Right forelimb (tissue), 1 donor: ENCODE data around the gene RGS4.
A peak's percentile ranks its signal among the peaks of the same experiment; 100 is the strongest.
"Not testable (repeated sequence)": the region's sequence is repeated elsewhere in the genome, so short reads cannot be mapped to it uniquely, and the experiment has no call there.

Source experiments
- DNase-seq: peaks from one replicate; pipeline ENCODE4 v3.0.0-alpha.2; 2018

Gene RGS4

DNA sequence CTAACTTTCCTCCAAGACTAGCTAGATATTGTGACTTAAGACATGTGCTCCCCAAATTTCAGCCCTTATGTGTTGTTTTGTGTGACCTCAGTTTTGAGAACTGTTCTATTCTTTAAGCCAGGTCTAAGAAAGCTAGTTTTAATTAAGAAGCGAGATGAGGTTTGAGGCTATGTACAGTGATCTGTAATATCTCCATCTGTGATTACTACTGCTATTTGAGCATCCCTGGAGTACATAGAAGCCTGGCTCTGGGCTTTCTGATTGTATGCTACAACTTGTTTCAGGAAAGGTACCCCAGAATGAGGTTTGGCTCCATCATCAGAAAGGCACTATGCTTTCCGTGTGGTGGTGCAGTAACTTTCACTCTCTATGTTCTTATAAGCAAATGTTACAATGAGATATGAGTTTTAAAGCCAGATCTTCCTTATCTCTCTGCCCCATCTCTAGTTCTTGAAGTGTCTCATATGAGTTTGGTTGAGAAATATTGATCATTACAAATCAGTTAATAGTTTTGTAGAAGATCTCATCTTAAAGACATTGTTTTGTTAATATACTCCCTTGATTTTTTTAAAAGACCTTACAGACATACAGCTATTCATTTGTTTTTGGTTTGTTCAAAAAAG, 605 bp downstream of the RGS4 start:
- DNase-seq, result no peak

DNA sequence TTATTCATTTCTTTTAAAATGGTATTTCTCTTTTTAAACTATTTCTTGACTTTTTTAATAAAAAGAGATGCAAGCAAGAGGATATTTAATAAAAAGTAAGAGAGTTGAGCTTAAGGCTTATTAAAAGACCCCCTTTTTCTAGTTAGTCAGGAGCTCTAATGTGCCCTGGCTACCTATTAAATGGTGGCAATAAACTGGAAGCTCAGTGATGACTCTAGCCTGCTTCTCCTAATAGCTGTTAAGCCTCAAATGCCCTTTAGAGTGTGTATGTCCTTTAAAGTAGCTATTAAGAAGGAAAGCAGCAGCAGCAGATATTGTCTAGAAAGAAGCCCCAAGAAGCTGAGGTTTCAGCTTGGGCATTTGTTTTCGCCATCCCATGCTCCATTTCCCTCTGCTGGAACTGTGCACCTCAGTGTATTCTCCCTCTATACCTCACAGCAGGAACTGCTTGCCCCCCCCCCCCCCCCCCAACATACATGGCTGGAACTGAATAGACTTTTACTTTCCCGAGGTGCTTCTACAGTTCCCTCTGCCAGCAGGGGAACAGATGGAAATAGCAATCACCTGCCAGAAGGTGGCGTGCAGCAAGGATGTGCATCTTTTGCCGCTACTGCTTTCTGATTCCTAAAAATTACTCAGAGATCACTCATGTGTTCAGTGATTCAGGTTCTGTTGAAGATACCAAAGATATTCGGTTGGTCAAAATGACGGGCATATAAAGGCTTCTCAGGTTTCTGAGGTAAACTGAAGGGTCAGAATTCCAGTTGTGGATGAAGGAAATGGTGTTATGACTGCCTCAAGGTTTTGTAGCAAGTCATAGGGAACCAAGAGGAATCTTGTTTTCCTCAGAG, 2.5 kb downstream of the RGS4 start:
- peak; percentile 56 for DNase-seq

DNA sequence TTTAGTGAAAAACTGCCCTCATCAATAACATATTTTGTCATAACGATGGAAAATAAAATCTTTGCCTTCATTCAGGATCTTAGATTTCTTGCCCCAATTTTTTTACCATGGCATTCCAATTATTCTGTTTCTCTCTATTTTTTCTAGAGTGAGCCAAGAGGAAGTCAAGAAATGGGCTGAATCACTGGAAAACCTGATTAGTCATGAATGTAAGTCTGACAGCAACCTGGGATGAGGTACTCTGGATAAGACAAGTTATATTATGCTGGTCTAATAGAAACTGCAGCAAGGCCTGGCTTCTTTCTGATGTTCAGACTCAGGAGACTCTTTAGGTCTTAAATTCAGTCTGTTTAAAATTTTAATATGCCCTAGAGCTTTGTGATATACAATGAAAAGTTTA, 3.5 kb downstream of the RGS4 start:
- DNase-seq, result no peak

DNA sequence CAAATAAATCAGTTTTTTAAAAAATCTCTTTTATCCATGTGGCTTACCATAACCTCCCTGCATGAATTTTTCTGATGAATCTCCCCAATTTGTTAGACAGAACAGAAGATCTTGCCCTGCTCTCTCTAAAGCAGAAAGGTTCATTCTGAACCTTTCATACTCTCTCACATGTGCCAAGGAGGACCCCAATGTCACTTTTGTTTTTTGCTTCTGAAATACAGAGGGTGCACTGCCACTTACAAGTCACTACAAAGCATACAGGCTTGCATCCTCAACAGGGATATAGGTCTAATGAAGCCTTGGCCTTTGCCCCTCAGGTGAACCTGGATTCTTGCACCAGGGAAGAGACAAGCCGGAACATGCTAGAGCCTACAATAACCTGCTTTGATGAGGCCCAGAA, 4.8 kb downstream of the RGS4 start:
- DNase-seq, result no peak

DNA sequence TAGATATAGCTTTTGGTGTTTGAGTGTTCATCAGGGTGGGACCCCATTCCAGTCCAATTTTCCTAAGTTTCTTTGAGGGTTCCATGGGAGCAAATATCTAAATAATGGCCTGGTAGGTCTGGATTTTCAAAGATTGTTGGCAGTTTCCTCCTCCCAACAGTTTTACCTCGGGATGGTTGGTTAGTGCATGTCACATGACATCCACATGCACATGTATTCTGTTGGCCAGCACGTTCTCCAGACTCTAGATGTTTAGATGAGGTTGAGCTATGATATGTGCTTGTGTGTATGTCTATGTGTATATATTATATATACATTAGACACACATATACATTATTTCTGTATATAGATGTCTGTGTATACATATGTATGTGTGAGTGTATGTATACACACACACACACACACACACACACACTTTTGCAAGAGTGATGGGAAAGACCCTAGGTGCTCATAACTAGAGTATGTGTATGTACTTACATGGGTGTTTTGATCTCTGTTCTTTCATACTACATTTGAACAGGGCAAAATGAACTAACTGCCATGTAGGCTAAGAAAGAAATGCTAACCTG, 5.6 kb downstream of the RGS4 start:
- DNase-seq, result no peak

DNA sequence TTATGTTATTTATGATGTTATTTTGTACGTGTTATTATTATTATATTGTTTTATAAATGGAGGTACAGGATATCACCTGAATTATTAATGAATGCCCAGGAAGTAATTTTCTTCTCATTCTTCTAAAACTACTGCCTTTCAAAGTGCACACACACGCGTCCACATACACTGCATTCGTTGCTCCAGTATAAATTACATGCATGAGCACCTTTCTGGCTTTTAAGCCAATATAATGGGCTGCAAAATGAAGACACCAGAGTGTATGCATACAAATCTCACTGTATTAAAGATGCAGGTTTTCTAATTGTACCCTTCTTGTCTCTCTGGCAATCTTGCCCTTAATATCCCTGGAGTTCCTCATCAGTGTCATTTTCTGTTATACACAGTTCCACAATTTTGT, 6.9 kb downstream of the RGS4 start:
- no peak for DNase-seq

GRCh38 chr1:163076446-163076845, 7.3 kb downstream of the RGS4 start:
- no peak for DNase-seq

GRCh38 chr1:163076981-163077761, 8.0 kb downstream of the RGS4 start:
- DNase-seq, result no peak

DNA sequence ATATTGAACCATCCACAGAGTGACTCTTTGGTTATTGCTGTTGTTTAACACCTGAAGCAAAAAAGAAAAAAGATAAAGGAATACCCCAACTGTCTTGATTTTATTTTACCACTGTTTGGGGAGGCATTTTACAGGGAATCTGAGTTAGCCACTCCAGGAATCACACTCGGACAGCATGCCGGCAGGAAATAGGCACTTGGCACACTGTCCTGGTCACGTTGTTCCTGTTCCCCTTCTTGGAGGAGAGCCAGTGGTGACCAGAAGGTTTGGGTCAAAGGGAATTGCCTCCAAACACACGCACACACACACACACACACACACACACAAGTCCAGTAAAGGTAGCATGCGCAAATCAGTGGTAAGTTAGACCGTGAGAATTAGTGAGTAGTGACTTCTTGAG, 13.8 kb downstream of the RGS4 start:
- DNase-seq, result no peak

GRCh38 chr1:163083690-163084089, 14.5 kb downstream of the RGS4 start:
- DNase-seq, result no peak

- no peak for DNase-seq
Measured at GRCh38 chr1:163084330-163084729, 15.2 kb downstream of the RGS4 start.

DNA sequence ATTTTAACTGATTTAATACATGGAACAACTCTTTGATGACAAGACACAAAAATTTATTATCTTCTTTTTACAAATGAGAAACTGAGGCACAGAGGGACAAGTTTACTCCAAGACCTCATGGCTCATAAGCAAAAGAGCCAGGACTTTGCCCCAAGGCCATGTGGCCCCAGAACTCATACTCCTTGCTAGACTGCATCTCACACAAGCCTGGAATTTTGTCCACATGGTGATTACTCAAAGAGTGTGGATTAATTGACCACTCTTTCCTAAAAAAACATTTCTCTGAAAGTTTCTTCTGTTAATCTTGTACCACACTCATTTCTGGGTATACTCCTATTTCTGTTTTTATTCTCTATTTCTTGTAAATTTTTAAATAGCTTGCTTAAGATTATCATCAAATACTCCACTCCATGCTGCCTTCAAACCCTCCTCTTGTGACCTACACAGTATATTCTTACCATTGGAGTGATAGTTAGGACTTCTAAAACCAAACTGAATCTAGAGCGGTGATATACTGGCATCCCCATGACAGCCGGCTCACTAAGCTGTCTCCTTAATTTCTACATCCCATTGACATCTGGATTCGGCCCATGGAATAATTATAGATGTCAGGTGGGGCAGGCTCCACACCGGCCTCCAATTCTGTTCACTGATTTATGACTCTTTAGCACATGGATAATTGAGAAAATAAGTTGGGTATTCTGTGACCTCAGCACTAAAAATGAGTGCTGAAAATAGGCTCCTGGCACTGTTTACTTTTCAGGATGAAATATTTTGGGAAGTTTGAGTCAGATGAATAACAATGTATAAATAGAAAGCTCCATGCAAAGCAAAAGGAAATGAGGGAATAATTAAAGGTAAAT, 16.1 kb downstream of the RGS4 start:
- no peak for DNase-seq

DNA sequence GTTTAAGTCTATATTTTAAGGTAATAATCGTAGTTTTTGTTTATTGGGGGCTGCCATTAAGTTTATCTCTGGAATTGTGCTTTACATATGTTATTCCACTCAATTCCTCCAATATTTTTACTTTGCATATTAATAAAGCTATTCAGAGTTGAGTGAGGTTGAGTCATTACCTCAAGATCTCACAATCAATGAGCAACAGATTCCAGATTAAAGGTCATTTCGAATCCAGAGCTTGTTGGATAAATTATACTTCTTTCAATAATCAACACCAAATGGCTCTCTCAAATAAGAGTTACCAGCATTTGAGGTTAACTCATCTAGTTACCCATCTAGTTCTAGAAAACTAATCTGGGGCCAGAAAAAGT, 16.7 kb downstream of the RGS4 start:
- DNase-seq, result no peak

- DNase-seq, result not testable (repeated sequence)
Measured at GRCh38 chr1:163089117-163089516, 20.0 kb downstream of the RGS4 start.

DNA sequence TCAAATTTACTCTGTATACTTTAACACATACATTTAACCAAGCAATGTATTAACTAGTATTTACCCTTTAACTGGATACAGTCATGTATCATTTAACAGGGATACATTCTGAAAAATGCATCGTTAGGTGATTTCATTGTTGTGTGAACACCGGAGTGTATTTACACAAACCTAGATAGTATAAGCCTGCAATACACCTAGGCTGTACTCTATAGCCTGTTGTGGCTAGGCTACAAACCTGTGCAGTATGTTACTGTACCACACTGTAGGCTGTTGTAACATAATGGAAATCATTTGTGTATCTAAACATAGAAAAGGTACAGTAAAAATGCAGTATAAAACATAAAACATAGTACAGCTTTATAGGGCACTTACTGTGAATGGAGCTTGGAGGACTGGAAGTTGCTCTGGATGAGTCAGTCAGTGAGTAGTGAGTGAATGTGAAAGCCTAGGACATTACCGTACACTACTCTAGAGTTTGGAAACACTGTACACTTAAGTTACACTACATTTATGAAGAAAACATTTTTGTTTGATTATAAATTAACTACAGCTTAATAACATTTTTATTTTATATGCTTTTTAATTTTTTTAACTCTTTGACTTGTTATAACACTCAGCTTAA, 21.3 kb downstream of the RGS4 start:
- DNase-seq, result no peak

- DNase-seq, result no peak
Measured at GRCh38 chr1:163093169-163093568, 24.0 kb downstream of the RGS4 start.

GRCh38 chr1:163093579-163093978, 24.4 kb downstream of the RGS4 start:
- DNase-seq, result no peak

GRCh38 chr1:163094182-163094581, 25.0 kb downstream of the RGS4 start:
- DNase-seq, result no peak

- DNase-seq, result no peak
Measured at GRCh38 chr1:163094589-163094988, 25.4 kb downstream of the RGS4 start.

DNA sequence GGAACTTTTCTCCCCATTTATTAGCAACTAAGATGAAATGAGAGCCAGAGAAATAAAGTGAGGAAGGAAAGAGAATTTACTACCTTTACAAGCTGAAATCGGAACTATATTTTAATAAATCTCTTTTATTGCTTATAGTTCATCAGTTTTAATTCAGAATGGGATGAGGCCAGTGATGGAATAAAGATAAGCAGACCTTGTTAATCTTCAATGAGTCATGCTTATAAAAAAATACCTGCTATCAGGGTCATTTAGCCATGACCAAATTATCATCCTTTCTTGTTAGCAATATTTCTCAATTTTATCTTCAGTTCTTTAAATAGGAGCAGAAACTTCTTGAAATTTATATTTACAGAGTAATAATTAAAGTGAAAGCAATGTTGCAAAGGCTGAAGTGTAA, 26.1 kb downstream of the RGS4 start:
- no peak for DNase-seq

DNA sequence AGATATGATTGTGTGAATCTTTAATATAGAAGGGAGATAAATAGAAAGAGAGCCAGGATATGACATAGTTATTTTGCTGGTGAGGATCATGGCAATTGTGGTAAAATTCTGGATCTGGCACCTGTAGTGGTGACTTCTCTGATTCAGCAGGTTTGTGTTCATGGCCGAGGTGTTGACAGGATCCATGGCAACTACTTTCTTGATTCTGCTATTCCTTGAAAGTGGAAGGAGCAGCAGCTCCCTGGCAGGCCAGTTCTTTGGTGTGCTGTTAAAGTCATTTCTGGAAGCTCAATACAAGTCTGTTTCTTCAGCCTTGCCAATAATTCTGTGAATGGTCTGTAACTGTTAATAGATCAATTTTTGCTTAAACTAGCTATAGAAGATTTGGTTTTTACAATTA, 33.4 kb downstream of the RGS4 start:
- no peak for DNase-seq
